BLaER1 (cell line): ENCODE results near the gene CCDC177.

Experiments used
- H3K27ac ChIP-seq: shearing (Covaris generic); formaldehyde crosslinking; 2 replicates; pipeline ENCODE4 v1.8.1; 2022
- H3K27me3 ChIP-seq: shearing (Covaris generic); formaldehyde crosslinking; 2 replicates; pipeline ENCODE4 v1.8.1; 2022
- H3K36me3 ChIP-seq: shearing (Covaris generic); formaldehyde crosslinking; 2 replicates; pipeline ENCODE4 v1.8.1; 2022
- H3K4me1 ChIP-seq: shearing (Covaris generic); formaldehyde crosslinking; 2 replicates; pipeline ENCODE4 v1.8.1; 2022
- H3K4me2 ChIP-seq: shearing (Covaris generic); formaldehyde crosslinking; 2 replicates; pipeline ENCODE4 v1.8.1; 2022
- H3K4me3 ChIP-seq: shearing (Covaris generic); formaldehyde crosslinking; 2 replicates; pipeline ENCODE4 v1.8.1; 2022
- H3K9ac ChIP-seq: shearing (Covaris generic); formaldehyde crosslinking; 2 replicates; pipeline ENCODE4 v1.8.1; 2022
- H3K9me3 ChIP-seq: shearing (Covaris generic); formaldehyde crosslinking; 2 replicates; pipeline ENCODE4 v1.8.1; 2022
- H4K20me1 ChIP-seq: shearing (Covaris generic); formaldehyde crosslinking; 2 replicates; pipeline ENCODE4 v1.8.1; 2022
- Cebpa-rat ChIP-seq: shearing (Covaris generic); IDR thresholded peaks from 2 replicates; pipeline ENCODE4 v1.8.1; 2022

The CCDC177 gene

DNA sequence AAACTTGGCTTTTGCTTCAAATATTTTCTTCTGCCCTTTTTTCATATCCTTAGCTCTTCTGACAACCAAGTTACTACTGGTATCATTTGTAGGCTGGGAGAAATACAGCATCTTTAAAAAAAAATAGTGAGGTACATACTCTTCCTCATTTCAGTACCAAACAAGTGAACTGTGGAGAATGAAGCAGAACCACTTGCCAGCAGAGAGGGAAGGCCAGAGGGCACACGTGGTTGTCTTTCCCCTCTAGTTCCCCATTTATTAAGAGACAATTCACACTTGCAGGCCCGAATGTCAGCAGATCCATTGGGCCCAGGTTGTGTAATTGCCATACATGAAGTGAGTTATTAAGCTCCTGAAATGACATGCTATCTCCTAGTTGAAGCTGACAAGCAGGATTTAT is 39.9 kb upstream of the CCDC177 start:
- Histone ChIP-seq H3K27me3 (no peaks in the 10 kb centered on the region), H3K9me3 (no peaks in the 10 kb centered on the region), H3K4me2 (peak overlapping the region; percentile 94), H3K36me3 (peaks cover 4% of the 10 kb centered on the region; the same call in 1 of the 2 replicates), H3K4me1 (peaks cover 75% of the 10 kb centered on the region), H3K27ac (peak overlapping the region; percentile 92), H3K4me3 (peak overlapping the region; percentile 95), H3K9ac (peak overlapping the region; percentile 89), H4K20me1 (peaks cover 74% of the 10 kb centered on the region)
- TF ChIP-seq Cebpa-rat: no peak

GRCh38 chr14:69613312-69614073 is 38.8 kb upstream of the CCDC177 start:
- H3K9ac ChIP-seq: peak overlapping the region; percentile 89
- no peak for TF ChIP-seq Cebpa-rat

GRCh38 chr14:69612783-69613130 is 38.1 kb upstream of the CCDC177 start:
- Histone ChIP-seq H3K4me3 (peak overlapping the region; percentile 95), H3K9ac (peak overlapping the region; percentile 89), H3K27me3 (no peaks in the 10 kb centered on the region), H3K9me3 (no peaks in the 10 kb centered on the region), H3K4me1 (peaks cover 70% of the 10 kb centered on the region), H3K27ac (peak overlapping the region; percentile 92), H4K20me1 (peaks cover 55% of the 10 kb centered on the region), H3K4me2 (peak overlapping the region; percentile 94), H3K36me3 (no peaks in the 10 kb centered on the region; the same call in 1 of the 2 replicates)
- TF ChIP-seq Cebpa-rat: no peak

More at GRCh38 chr14:69613312-69614073, 38.8 kb upstream of the CCDC177 start:
- peak overlapping the region; percentile 95 for H3K4me3 ChIP-seq
- H3K4me2 ChIP-seq: peak overlapping the region; percentile 94
- no peaks in the 10 kb centered on the region for H3K9me3 ChIP-seq
- H4K20me1 ChIP-seq: peaks cover 63% of the 10 kb centered on the region
- H3K27me3 ChIP-seq: no peaks in the 10 kb centered on the region
- H3K4me1 ChIP-seq: peaks cover 77% of the 10 kb centered on the region
- H3K27ac ChIP-seq: peak overlapping the region; percentile 92
- no peaks in the 10 kb centered on the region; the same call in 1 of the 2 replicates for H3K36me3 ChIP-seq

- peak overlapping the region; percentile 92 for H3K27ac ChIP-seq
- H3K4me2 ChIP-seq: peak overlapping the region; percentile 94
- peak overlapping the region; percentile 89 for H3K9ac ChIP-seq
- peak overlapping the region; percentile 95 for H3K4me3 ChIP-seq
- peaks cover 64% of the 10 kb centered on the region for H3K4me1 ChIP-seq
- H3K36me3 ChIP-seq: no peaks in the 10 kb centered on the region
- peaks cover 50% of the 10 kb centered on the region for H4K20me1 ChIP-seq
- H3K27me3 ChIP-seq: no peaks in the 10 kb centered on the region
- H3K9me3 ChIP-seq: no peaks in the 10 kb centered on the region
- TF ChIP-seq Cebpa-rat: no peak
Observed at GRCh38 chr14:69612014-69612782, 37.5 kb upstream of the CCDC177 start.

GRCh38 chr14:69611172-69612013 is 36.7 kb upstream of the CCDC177 start, which contains the start of gene SUSD6:
TSS of gene SUSD6 (plus strand) at chr14:69611596. CDS start at chr14:69658593, 46,997 bp downstream.
- H3K27ac ChIP-seq: peak within 1 kb of the TSS; percentile 92
- H3K9me3 ChIP-seq: no peaks in the 10 kb centered on the region
- peaks cover 56% of the 10 kb centered on the region for H3K4me1 ChIP-seq
- peak within 1 kb of the TSS; percentile 89 for H3K9ac ChIP-seq
- no peaks in the 10 kb centered on the region for H3K36me3 ChIP-seq
- no peak for TF ChIP-seq Cebpa-rat
- H3K4me3 ChIP-seq: peak within 1 kb of the TSS; percentile 95
- H3K27me3 ChIP-seq: no peaks in the 10 kb centered on the region
- H3K4me2 ChIP-seq: peak within 1 kb of the TSS; percentile 94
- peaks cover 42% of the 10 kb centered on the region for H4K20me1 ChIP-seq

DNA sequence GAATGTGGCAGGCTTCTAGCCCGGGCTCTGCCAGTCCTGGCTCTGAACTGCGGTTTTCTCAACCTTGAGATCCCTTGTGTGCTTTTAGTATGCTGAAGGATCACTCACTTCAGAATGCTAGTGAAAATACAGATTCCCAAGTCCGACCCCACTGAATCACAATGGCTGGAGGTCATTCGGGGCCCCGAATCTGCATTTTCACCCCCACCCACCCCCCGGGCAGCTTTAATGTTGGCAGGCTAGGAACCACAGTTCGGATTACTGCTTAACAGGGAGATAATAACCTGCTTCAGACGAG is 36.2 kb upstream of the CCDC177 start:
- TF ChIP-seq Cebpa-rat: no peak
- H4K20me1 ChIP-seq: peaks cover 36% of the 10 kb centered on the region
- no peaks in the 10 kb centered on the region for H3K36me3 ChIP-seq
- peak overlapping the region; percentile 65 for H3K9ac ChIP-seq
- H3K9me3 ChIP-seq: no peaks in the 10 kb centered on the region
- no peaks in the 10 kb centered on the region for H3K27me3 ChIP-seq
- peaks cover 51% of the 10 kb centered on the region for H3K4me1 ChIP-seq
- peak overlapping the region; percentile 64 for H3K4me3 ChIP-seq
- peak overlapping the region; percentile 84 for H3K4me2 ChIP-seq
- peak overlapping the region; percentile 67 for H3K27ac ChIP-seq

GRCh38 chr14:69610020-69610873 is 35.6 kb upstream of the CCDC177 start:
- Histone ChIP-seq H3K27me3 (no peaks in the 10 kb centered on the region), H3K4me3 (peak overlapping the region; percentile 64), H3K36me3 (no peaks in the 10 kb centered on the region), H4K20me1 (peaks cover 30% of the 10 kb centered on the region), H3K4me2 (peak overlapping the region; percentile 84), H3K9ac (peak overlapping the region; percentile 65), H3K27ac (peak overlapping the region; percentile 67), H3K4me1 (peaks cover 45% of the 10 kb centered on the region), H3K9me3 (no peaks in the 10 kb centered on the region)
- no peak for TF ChIP-seq Cebpa-rat

DNA sequence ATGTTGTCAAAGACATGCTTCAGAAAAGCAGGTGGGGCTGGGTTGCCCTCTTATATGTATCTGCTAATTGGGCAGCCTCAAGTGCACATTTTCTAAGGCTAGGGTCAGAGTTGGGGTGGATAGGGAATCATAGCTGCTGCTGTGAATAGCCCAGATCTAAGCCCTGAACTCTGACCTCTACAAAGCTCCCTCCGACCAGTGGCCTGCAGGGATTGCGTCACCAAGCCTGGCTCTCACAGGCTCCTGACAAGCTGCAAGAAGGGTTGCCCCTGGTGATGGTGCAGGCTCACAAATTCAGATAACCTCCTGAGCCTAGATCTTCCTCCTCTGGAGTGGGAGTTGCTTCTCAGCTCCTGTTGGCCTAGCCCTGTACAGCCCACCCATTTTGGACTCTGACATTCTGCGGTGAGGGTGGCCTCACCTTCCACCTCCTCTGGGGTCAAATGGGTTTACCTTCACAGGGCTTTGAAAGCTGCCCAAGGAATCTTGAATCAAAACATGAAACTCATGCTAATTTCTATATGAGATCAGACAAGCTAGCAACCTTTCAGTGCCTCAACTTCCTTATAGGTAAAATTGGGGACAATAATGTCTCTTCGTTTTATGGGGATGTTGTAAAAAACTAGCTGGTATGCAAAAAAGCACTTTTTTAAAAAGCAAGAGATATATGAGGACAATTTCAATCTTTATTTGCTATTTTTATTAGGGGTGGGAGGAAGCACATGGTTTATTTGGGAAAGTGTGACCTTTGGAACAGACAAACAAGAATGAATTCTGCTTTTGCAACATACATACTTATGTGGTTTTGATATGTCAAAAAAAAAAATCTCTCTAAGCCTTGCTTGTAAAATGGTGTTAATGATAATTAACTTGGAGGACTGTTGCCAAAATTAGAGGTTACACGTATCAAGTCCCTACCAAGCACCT is 31.9 kb upstream of the CCDC177 start:
- Histone ChIP-seq H3K9ac (no peak overlapping the region), H3K36me3 (no peaks in the 10 kb centered on the region), H3K4me2 (no peak overlapping the region), H3K27ac (no peak overlapping the region), H4K20me1 (no peaks in the 10 kb centered on the region), H3K9me3 (no peaks in the 10 kb centered on the region), H3K27me3 (no peaks in the 10 kb centered on the region), H3K4me1 (peaks cover 17% of the 10 kb centered on the region), H3K4me3 (no peak overlapping the region)
- no peak for TF ChIP-seq Cebpa-rat
